GM12878 (cell line): Measurements from ENCODE around the gene YPEL3. TPM values are rescaled to one million over a fixed set of nuclear protein-coding genes. Genes with fewer than 3 reads are reported as not detected.

Source experiments
- ATAC-seq: fragments of 200-7000 bp; cut with Tn5 transposase; 3 replicates; pipeline ENCODE4 v1.9.1; 2020; ENCODE audit warnings: mild to moderate bottlenecking, moderate library complexity
- BruUV-seq: library from RNA; stranded (reverse); fragments of 400-500 nt; replicated peaks from 2 replicates; lab custom pipeline; 2021; lab: Mats Ljungman, UMichigan
- CTCF ChIA-PET: fragments of 300-600 bp; sonication (Branson Sonifier 250); formaldehyde crosslinking; extraction: SDS; loops from one replicate; lab custom pipeline; 2021; ENCODE audit warnings: inconsistent platforms; lab: Yijun Ruan, JAX
- POLR2A ChIA-PET: fragments of 350-600 bp; formaldehyde crosslinking; extraction: SDS; loops from one replicate; lab custom pipeline; 2021; ENCODE audit warnings: inconsistent platforms; lab: Charles Lee
- RAD21 ChIA-PET: fragments of 300-600 bp; sonication (Branson Sonifier 250); formaldehyde crosslinking; loops from one replicate; lab custom pipeline; 2023; ENCODE audit warnings: antibody characterized with exemption; ENCODE audit not compliant: unreplicated experiment; lab: Charles Lee
- SMC1A ChIA-PET: fragments of 300-600 bp; sonication (Branson Sonifier 250); formaldehyde crosslinking; loops from one replicate; lab custom pipeline; 2023; ENCODE audit not compliant: unreplicated experiment, uncharacterized antibody; lab: Charles Lee
- DNase-seq: peaks from one replicate; pipeline ENCODE4 v3.0.0-alpha.2; 2011; ENCODE audit warnings: low read depth, low spot score
- FAIRE-seq: peaks from 3 replicates; lab custom pipeline; 2011; peaks lifted over from hg19 to GRCh38; lab: Jason Lieb, UNC
- H2AFZ ChIP-seq: 2 replicates; pipeline ENCODE4 v1.6.0; 2011; ENCODE audit warnings: low read depth, low read length, control low read depth; ENCODE audit not compliant: control insufficient read depth
- H3K27ac ChIP-seq: 2 replicates; pipeline ENCODE4 v1.5.1; 2011; ENCODE audit warnings: control low read depth; ENCODE audit not compliant: control insufficient read depth, insufficient read depth
- H3K27me3 ChIP-seq, 2 experiments: replicated peaks in 1 of 2; 2 replicates each; pipeline versions ENCODE4 v1.6.0 to v1.6.1; 2011; ENCODE audit warnings: low read length in 1 of 2; ENCODE audit not compliant: control insufficient read depth in 2 of 2, insufficient read depth in 2 of 2
- H3K36me3 ChIP-seq, 2 experiments: 2 replicates each; pipeline ENCODE4 v1.5.1; 2011; ENCODE audit warnings: low read length in 1 of 2; ENCODE audit not compliant: control insufficient read depth in 2 of 2, insufficient read depth in 2 of 2
- H3K4me1 ChIP-seq: 2 replicates; pipeline ENCODE4 v1.6.1; 2011; ENCODE audit warnings: mild to moderate bottlenecking, low read length, moderate library complexity, mixed read lengths; ENCODE audit not compliant: control insufficient read depth, insufficient read depth
- H3K4me2 ChIP-seq: 2 replicates; pipeline ENCODE4 v1.6.0; 2011; ENCODE audit warnings: control low read depth; ENCODE audit not compliant: control insufficient read depth, insufficient read depth
- H3K4me3 ChIP-seq: fragments of 200-600 bp; sonication (generic); 2 replicates; pipeline ENCODE4 v1.5.1; 2016
- H3K79me2 ChIP-seq: 2 replicates; pipeline ENCODE4 v1.6.0; 2011; ENCODE audit warnings: low read length; ENCODE audit not compliant: control insufficient read depth, insufficient read depth
- H3K9ac ChIP-seq: 2 replicates; pipeline ENCODE4 v1.8.0; 2011; ENCODE audit warnings: low read length, control low read depth, mixed read lengths; ENCODE audit not compliant: control insufficient read depth, insufficient read depth
- H3K9me3 ChIP-seq: replicated peaks from 3 replicates; pipeline ENCODE4 v1.5.1; 2011; ENCODE audit warnings: mild to moderate bottlenecking, low read length; ENCODE audit not compliant: control insufficient read depth, insufficient read depth
- H4K20me1 ChIP-seq: 2 replicates; pipeline ENCODE4 v1.6.0; 2011; ENCODE audit not compliant: control insufficient read depth, insufficient read depth
- BCL11A ChIP-seq: IDR thresholded peaks from 2 replicates; pipeline ENCODE4 v1.6.1; 2011; ENCODE audit warnings: low read depth, low read length
- BCL3 ChIP-seq: IDR thresholded peaks from 2 replicates; pipeline ENCODE4 v1.6.1; 2011; ENCODE audit warnings: borderline replicate concordance, low read depth, mild to moderate bottlenecking, moderate library complexity, low read length; ENCODE audit not compliant: insufficient read depth, poor library complexity, severe bottlenecking
- BRCA1 ChIP-seq: IDR thresholded peaks from 2 replicates; pipeline ENCODE4 v1.6.1; 2011; ENCODE audit warnings: low read depth, low read length, improper control_type of control experiment
- CREM ChIP-seq: IDR thresholded peaks from 2 replicates; pipeline ENCODE4 v1.6.1; 2014; ENCODE audit warnings: antibody characterized with exemption, low read depth
- CTCF ChIP-seq, 3 experiments: IDR thresholded peaks in 2 of 3; conservative IDR thresholded peaks in 1 of 3; 2 replicates each; pipeline ENCODE4 v1.5.1; 2011; ENCODE audit warnings: low read depth in 3 of 3, low read length in 3 of 3, mild to moderate bottlenecking in 3 of 3, control low read depth in 2 of 3, moderate library complexity in 2 of 3, inconsistent platforms in 1 of 3, mixed read lengths in 1 of 3; ENCODE audit not compliant: control insufficient read depth in 2 of 3, insufficient read depth in 1 of 3; ENCODE audit errors: extremely low read depth in 1 of 3
- DPF2 ChIP-seq: fragments of 450-650 bp; IDR thresholded peaks from 2 replicates; pipeline ENCODE4 v1.6.1; 2017; ENCODE audit warnings: mild to moderate bottlenecking
- ESRRA ChIP-seq: IDR thresholded peaks from 2 replicates; pipeline ENCODE4 v1.6.1; 2012; ENCODE audit warnings: mild to moderate bottlenecking, low read length, improper control_type of control experiment
- FOXK2 ChIP-seq: fragments of 450-650 bp; IDR thresholded peaks from 2 replicates; pipeline ENCODE4 v1.6.1; 2017; ENCODE audit warnings: mild to moderate bottlenecking, moderate library complexity
- NBN ChIP-seq: fragments of 450-650 bp; IDR thresholded peaks from 2 replicates; pipeline ENCODE4 v1.6.1; 2016
- NR2F1 ChIP-seq: fragments of 450-650 bp; conservative IDR thresholded peaks from 2 replicates; pipeline ENCODE4 v1.6.1; 2017; ENCODE audit warnings: mild to moderate bottlenecking
- ZBTB11 ChIP-seq: fragments of 450-650 bp; formaldehyde crosslinking; IDR thresholded peaks from 2 replicates; pipeline ENCODE4 v1.5.0; 2022; ENCODE audit warnings: mild to moderate bottlenecking, missing genetic modification characterization
- WGBS: methylation state at CpG from one replicate; pipeline ENCODE4 v1.1.6; 2016; ENCODE audit warnings: low lambda C conversion rate; ENCODE audit not compliant: insufficient replicate concordance, insufficient coverage; ENCODE audit errors: missing lambda C conversion rate; 5-methylcytosine and 5-hydroxymethylcytosine counted together
- in situ Hi-C: fragments of 300-500 bp; cut with MboI; formaldehyde crosslinking; loops from 9 replicates; pipeline ENCODE4 v1.14.3; 2018; ENCODE audit warnings: mixed read lengths
- intact Hi-C: fragments of 100-400 bp; cut with micrococcal nuclease; formaldehyde crosslinking; loops from one replicate; pipeline ENCODE4 v1.14.2; 2022; ENCODE audit not compliant: unreplicated experiment
- polyA plus RNA-seq, 11 experiments: library from polyadenylated mRNA; depleted of rRNA in 4 of 11; unstranded in 6 of 11; stranded (reverse) in 5 of 11; fragments of >200 nt; fragmentation: Nextera tagmentation in 4 of 11; fragmentation: Illumina TruSeq in 1 of 11; extraction: Ambion mirVana in 4 of 11; extraction: Trizol in 1 of 11; gene quantifications; 1 replicate in 1 of 11; 2 replicates in 10 of 11; pipeline versions ENCODE4 v1.2.1 to v1.2.3, GENCODE V29; 2011 to 2016; ENCODE audit warnings: inconsistent platforms in 2 of 11, missing spikeins in 2 of 11, low read depth in 1 of 11
- total RNA-seq, 4 experiments: library from RNA; depleted of rRNA in 3 of 4; stranded (reverse); fragments of >200 nt in 3 of 4; fragmentation: Illumina TruSeq in 1 of 4; extraction: Trizol in 1 of 4; gene quantifications; 2 replicates each; pipeline versions ENCODE4 v1.2.1 to v1.2.3, GENCODE V29; 2013 to 2021

Gene YPEL3
- total and polyA plus RNA-seq, 10 of the 15 experiments (the other 5 are each of a cell fraction or from before 2014, with no cell fraction given) = 1.3 to 22.0 (median 12.1) TPM

- no peak overlapping the region for H3K9ac ChIP-seq
- no peak overlapping the region for H3K4me3 ChIP-seq
- H3K4me2 ChIP-seq = no peak overlapping the region
- ATAC-seq (no peak), FAIRE-seq (no peak), DNase-seq (no peak)
- H3K27me3 ChIP-seq = no peaks in the 10 kb centered on the region
- ChIA-PET SMC1A (interaction anchor here (1.1 kb wide), 1 partner anchor 26 kb away, joined by 3 read pairs; no protein-coding TSS in a partner anchor), POLR2A (interaction anchor here (1.0 kb wide), 1 partner anchor 10 kb away, joined by 4 read pairs; no protein-coding TSS in a partner anchor), CTCF (no interaction called here), RAD21 (interaction anchor here (1.0 kb wide), 1 partner anchor 47 kb away, joined by 3 read pairs; the partner anchor contains the start of gene TBX6)
- H4K20me1 ChIP-seq = no peaks in the 10 kb centered on the region
- H3K79me2 ChIP-seq = no peaks in the 10 kb centered on the region
- 80% methylated on average over 8 of the region's 8 CpGs for WGBS
- H3K27ac ChIP-seq = no peak overlapping the region
- no peaks in the 10 kb centered on the region for H3K9me3 ChIP-seq
- H3K4me1 ChIP-seq = peaks cover 11% of the 10 kb centered on the region; the same call in 1 of the 2 replicates
- no peak overlapping the region for H2AFZ ChIP-seq
- in situ Hi-C loops = no loop called here
- H3K36me3 ChIP-seq = no peaks in the 10 kb centered on the region
- intact Hi-C loops = no loop called here
- BruUV-seq = no TSS peak
- no peak for TF ChIP-seq FOXK2
- no peak for TF ChIP-seq ESRRA
- TF ChIP-seq DPF2 = no peak
- no peak for TF ChIP-seq BCL11A
- TF ChIP-seq CREM = no peak
- no peak for TF ChIP-seq BCL3
- no peak for TF ChIP-seq CTCF (IDR thresholded peaks at IDR 0.05 in 2 of 3, conservative IDR thresholded peaks at IDR 0.05 in 1 of 3; ENCODE audit: control insufficient read depth in 2 of 3, extremely low read depth in 1 of 3, insufficient read depth in 1 of 3, low read depth in 3 of 3, low read length in 3 of 3)
- no peak for TF ChIP-seq ZBTB11 (CRISPR knock-in tag)
- TF ChIP-seq BRCA1 = no peak
- no peak for TF ChIP-seq NBN
- no peak for TF ChIP-seq NR2F1
These were observed 41.9 kb upstream of the YPEL3 start for GRCh38 chr16:30137897-30138296.
